Upper lobe of right lung (tissue), 1 donor: Measurements from ENCODE around the gene NPVF. TPM values are rescaled to one million over a fixed set of nuclear protein-coding genes. Genes with fewer than 3 reads are reported as not detected.

ENCODE experiments used
- ATAC-seq: fragments of 200-7000 bp; cut with Tn5 transposase; one replicate; pipeline ENCODE4 v1.9.1; 2020; ENCODE audit warnings: mild to moderate bottlenecking, moderate library complexity
- DNase-seq: peaks from one replicate; pipeline ENCODE4 v3.0.0-alpha.2; 2020
- H3K27ac ChIP-seq: fragments of 200-600 bp; one replicate; pipeline ENCODE4 v1.8.0; 2022
- H3K27me3 ChIP-seq: fragments of 200-600 bp; one replicate; pipeline ENCODE4 v1.8.0; 2022; ENCODE audit warnings: mild to moderate bottlenecking
- H3K36me3 ChIP-seq: fragments of 200-600 bp; one replicate; pipeline ENCODE4 v1.8.0; 2022
- H3K4me1 ChIP-seq: fragments of 200-600 bp; one replicate; pipeline ENCODE4 v1.8.0; 2022
- H3K4me3 ChIP-seq: fragments of 200-600 bp; one replicate; pipeline ENCODE4 v1.8.0; 2022; ENCODE audit warnings: mild to moderate bottlenecking
- H3K9me3 ChIP-seq: fragments of 200-600 bp; one replicate; pipeline ENCODE4 v1.8.0; 2022
- CTCF ChIP-seq: fragments of 200-600 bp; IDR thresholded peaks from one replicate; pipeline ENCODE4 v1.8.0; 2022; ENCODE audit warnings: antibody characterized with exemption
- intact Hi-C: fragments of 100-400 bp; cut with DNase I; formaldehyde crosslinking; loops from one replicate; pipeline ENCODE4 v1.11.0; 2022
- long read RNA-seq: library from polyadenylated mRNA; unstranded; transcript quantifications from one replicate; pipeline ENCODE4 v2.0.0, GENCODE V29; 2021
- total RNA-seq: library from RNA; stranded (reverse); fragmentation: NEBNext Ultra II Directional; extraction: Animal tissue kit (Norgen Biotek cat#: 25700); gene quantifications from one replicate; pipeline ENCODE4 v1.2.1, GENCODE V29; 2021
- donor health status: DM: no; HTN: yes; CAD: no; lungs with severe emphysema.

The NPVF gene
- total RNA-seq: not detected
- long read RNA-seq: 0 reads

- H3K9me3 ChIP-seq: no peaks in the 10 kb centered on the region
- intact Hi-C loops: no loop called here
- no peak within 1 kb of the TSS for H3K4me3 ChIP-seq
- ATAC-seq (no peak), DNase-seq (no peak)
- H3K27me3 ChIP-seq: no peaks in the 10 kb centered on the region
- no peak within 1 kb of the TSS for H3K27ac ChIP-seq
- H3K4me1 ChIP-seq: no peaks in the 10 kb centered on the region
- H3K36me3 ChIP-seq: no peaks in the 10 kb centered on the region
- TF ChIP-seq CTCF: no peak
Observed at GRCh38 chr7:25228386-25228785, at the start of gene NPVF. Gene NPVF, minus strand, starts transcription at chr7:25228486. Its CDS starts 47 bp downstream, at chr7:25228439.

DNA sequence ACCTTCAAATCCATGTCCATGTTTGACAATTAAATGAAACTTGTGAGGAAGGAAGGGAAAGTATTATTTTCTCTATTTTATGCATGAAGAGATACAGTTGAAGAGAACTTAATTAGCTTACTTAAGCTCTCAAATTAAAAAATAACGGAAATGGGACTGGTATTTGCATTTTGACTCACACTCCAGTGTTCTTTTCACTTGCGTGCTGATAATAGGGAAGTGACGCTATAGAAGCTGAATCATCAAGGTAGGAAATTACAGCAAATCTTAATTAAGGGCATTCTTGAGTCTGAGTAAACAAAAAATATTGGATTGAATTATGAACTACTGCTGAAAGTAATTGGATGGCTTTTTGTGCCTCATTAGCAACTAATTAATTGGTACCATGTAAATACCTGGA lies 44.0 kb upstream of the NPVF start:
- Histone ChIP-seq H3K4me1 (no peaks in the 10 kb centered on the region), H3K27ac (no peak overlapping the region), H3K4me3 (no peak overlapping the region), H3K27me3 (no peaks in the 10 kb centered on the region), H3K9me3 (no peaks in the 10 kb centered on the region), H3K36me3 (no peaks in the 10 kb centered on the region)
- no peak for DNase-seq
- no peak for ATAC-seq
- intact Hi-C loops: no loop called here
- TF ChIP-seq CTCF: no peak

GRCh38 chr7:25263337-25263736 lies 35.1 kb upstream of the NPVF start:
- peaks cover 5% of the 10 kb centered on the region for H3K27me3 ChIP-seq
- no peaks in the 10 kb centered on the region for H3K36me3 ChIP-seq
- no peak overlapping the region for H3K4me3 ChIP-seq
- DNase-seq (no peak), ATAC-seq (no peak)
- H3K27ac ChIP-seq: no peak overlapping the region
- no peaks in the 10 kb centered on the region for H3K9me3 ChIP-seq
- no peak for TF ChIP-seq CTCF
- intact Hi-C loops: no loop called here
- no peaks in the 10 kb centered on the region for H3K4me1 ChIP-seq

DNA sequence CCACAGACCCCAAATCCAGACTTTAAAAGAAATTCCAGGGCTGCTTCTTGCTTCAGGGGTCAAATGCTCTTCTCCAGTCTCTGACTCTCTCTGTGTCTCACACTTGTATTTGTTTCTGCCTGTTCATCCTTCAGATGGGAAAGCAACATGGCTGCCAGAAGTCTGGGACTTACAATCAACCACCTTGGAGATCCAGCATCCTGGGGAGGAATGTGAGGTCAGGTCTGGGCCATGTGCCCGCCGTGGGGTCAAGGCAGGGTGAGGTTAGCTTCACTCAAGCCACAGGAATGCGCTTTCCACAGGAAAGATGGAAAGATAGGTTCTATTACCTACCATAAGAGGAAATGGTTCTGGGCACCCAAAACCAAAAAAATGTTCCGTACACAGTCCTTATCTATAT lies 34.3 kb upstream of the NPVF start:
- no peak for TF ChIP-seq CTCF
- Histone ChIP-seq H3K4me1 (no peaks in the 10 kb centered on the region), H3K4me3 (no peak overlapping the region), H3K36me3 (no peaks in the 10 kb centered on the region), H3K27ac (no peak overlapping the region), H3K27me3 (peaks cover 5% of the 10 kb centered on the region), H3K9me3 (no peaks in the 10 kb centered on the region)
- no peak for DNase-seq
- no peak for ATAC-seq
- intact Hi-C loops: no loop called here

DNA sequence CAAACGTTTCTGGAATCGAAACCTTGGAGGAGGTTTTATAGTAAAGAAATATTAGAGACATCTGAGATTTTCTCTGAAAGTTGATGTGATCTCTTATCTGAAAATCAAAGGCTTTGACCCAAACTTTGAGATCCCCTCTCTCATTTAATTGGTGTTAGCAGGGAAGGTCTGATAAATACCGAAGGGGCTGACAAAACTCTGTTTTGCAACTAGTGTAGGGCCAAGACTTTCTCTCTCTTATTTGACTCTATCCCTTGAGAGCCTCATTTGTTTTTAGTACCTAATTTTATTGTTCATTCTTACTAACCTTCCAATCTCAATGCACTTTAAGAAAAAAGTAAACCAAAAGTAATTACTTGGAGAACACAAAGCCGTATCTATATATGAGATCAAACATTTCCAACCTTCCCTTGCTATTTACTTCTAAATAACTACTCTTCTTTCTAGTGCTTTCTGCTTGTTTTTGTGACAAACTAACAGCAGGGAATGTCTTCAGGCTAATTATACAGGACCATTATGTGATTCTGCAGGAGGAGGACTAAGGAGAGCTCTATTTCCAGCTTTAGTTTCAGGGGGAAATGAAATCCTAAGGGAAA lies 33.4 kb upstream of the NPVF start:
- no peak for ATAC-seq
- Histone ChIP-seq H3K27ac (no peak overlapping the region), H3K9me3 (no peaks in the 10 kb centered on the region), H3K27me3 (peaks cover 4% of the 10 kb centered on the region), H3K4me1 (no peaks in the 10 kb centered on the region), H3K4me3 (no peak overlapping the region), H3K36me3 (no peaks in the 10 kb centered on the region)
- intact Hi-C loops: no loop called here
- no peak for TF ChIP-seq CTCF
- DNase-seq: no peak
